Islet of Langerhans (tissue), 1 donor: Measurements from ENCODE around the gene NAV2.
A peak's percentile ranks its signal among the peaks of the same experiment; 100 is the strongest.

Source experiments
- FAIRE-seq: peaks from one replicate; lab custom pipeline; 2011; peaks lifted over from hg19 to GRCh38; lab: Jason Lieb, UNC

The NAV2 gene

DNA sequence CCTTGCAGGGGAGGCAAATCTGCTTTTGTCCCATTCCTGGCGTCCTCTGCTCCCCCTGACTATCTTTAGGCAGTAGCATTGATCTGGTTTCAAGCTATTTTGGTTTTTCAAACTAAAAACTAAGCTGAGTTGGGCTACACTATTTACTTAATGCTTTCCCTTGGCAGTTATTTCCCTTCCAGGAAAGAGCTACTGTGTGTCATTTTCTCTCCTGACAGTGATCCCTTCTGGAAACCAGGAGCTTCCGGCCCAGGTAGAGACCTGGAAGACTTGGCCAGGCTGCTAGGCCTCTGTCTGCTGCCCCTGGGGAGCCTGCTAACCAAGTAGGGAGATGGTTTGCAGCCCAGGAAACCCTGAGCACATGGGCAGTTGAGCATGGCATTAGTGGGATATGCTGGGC, 35.0 kb downstream of the NAV2 start:
- no peak for FAIRE-seq

DNA sequence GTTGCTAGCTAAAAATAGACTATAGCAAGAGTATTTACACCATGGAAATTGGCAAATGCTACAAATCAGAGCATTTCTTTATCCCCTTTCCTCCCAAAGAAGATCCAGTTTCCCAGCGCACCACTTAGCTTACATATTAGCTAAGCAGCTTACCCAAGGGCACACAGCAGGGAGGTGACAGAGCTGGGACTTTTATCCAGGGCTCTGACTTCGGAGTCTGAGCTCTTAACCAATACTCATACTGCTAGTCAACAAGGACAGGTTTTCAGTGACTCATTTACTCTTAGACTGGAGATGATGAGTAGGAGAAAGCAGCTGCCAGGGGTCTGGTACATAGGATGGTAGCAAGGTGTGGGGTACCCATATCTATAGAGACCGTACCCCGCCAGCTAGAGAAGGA, 38.4 kb downstream of the NAV2 start:
- FAIRE-seq = no peak

DNA sequence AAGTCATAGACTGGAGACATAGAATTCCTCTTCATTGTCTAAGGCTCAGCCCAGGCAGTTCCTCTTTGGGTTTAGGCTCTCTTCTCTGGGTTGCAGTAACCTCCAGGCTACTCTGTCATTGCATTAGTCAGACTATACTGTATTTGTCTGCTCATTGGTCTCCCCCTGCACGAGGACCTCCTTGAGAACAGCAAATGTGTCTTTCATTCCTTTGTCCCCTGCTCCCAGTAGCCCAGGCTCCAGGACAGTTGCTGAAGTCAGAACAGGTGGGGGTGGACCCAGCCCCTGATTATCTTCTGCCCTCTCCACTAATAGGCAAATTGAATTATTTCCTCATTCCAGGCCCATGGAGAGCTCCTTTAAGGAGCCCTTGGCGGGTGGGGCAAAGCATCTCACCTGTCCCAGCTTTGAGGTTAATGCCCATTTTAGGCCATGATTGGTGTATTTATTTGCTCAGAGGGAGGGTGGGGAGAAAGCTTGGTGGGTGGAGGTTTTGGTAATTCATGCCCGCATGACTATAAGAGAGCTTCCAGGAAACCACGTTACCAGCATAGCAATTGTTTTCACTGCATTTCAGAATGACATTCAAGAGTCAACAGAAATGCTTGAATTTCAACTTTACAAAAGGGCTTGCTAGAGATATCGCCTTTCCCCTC, 40.9 kb downstream of the NAV2 start:
- peak; percentile 30 for FAIRE-seq

GRCh38 chr11:19756675-19757475, 44.2 kb downstream of the NAV2 start:
- FAIRE-seq = no peak

GRCh38 chr11:19759389-19759788, 46.8 kb downstream of the NAV2 start:
- FAIRE-seq = no peak

- FAIRE-seq = no peak
These were observed 49.6 kb downstream of the NAV2 start for GRCh38 chr11:19762266-19762665.

GRCh38 chr11:19763330-19763729, 50.7 kb downstream of the NAV2 start:
- no peak for FAIRE-seq

DNA sequence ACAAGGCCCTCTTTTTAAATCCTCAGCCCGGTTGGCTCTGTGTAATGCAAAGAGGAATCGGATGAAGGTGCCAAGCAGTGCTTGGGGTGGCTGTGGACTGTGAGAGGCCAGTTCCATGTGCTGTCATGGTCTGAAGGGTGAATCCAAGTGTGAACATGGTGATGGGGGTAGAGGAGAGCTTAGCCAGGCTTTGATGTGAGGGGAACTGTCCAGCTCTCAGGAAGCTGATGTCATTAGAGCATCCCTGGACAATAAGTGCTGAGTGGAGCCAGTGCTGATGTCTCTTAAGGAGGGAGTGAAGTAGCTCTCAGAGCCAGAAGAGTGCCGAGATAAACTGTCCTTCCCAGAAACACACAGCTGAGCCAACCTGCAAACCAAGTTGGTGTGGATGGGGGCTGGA, 53.6 kb downstream of the NAV2 start:
- no peak for FAIRE-seq

DNA sequence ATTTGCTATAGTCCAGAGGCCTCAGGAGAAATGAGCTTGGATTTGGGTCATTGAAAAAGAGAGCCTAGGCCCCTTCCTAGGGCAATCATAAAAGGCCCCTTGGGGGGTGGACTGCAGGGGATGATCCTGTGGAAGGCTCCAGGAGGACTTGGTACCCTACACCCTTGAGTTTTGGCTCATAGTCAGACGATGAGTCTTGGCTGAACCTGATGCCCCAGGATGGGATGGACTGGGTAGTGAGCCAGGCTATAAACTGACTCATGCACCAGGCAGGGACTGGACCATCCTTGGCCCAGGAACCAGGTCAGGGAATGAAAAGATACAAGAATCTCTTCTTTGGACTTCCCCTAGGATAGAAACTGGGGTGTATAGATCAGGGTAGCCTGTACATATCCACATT, 54.2 kb downstream of the NAV2 start:
- FAIRE-seq = no peak

GRCh38 chr11:19767627-19768151, 55.1 kb downstream of the NAV2 start:
- no peak for FAIRE-seq

DNA sequence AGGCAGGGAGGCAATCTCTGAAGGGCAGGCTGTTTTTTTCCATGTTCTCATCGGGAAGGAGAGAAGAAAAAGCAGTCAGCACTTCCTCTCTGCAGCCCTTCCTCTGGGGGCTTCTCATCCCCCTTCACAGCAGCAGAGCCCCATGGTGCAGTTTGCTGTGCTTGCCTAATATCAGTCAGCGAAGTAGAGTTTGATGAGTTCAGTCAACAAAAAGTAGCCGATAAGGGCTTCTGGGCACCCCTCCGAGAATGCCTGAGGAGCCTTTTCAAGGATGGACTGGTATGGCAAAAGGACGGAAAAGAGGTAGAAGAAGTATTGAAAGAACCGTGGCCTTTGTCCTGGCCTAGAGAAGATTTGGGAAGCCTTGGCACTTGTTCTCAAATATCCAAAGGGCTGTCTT, 55.6 kb downstream of the NAV2 start:
- no peak for FAIRE-seq

DNA sequence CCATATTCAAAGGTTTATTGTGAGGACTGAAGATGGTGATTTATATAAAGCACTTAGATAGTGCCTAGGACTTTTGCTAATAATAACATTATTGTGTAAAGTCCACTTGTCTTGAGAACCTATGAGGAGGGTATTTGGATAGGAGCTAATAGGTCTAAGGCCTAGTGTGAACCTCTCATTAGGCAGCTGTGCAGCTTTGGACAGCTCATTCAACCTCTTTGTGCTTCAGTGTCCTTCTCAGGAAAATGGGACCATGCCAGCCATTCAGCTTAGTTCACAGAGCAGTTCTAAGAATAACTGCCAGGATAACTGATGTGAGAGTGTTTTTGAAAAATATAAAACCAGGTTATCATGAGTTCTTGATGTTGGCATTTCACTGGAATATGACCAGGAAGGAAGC, 56.2 kb downstream of the NAV2 start:
- no peak for FAIRE-seq

DNA sequence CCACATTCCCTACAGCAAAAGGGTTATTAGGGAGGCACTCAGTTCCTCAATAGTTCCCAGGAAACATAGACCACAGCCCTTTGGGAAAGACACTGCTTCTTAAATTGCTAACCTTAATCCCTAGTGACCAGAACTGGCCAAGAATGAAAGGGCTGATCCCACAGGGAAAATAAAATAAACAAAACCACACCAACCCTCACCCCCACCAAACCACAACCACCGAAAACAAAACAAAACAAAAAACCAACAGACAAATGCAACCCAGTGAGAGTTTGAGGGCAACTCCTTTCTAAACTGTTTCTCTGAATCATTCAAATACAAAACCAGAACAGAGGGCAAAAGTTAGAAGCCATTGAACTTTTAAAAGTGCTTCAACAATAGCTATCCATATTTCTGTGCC, 57.2 kb downstream of the NAV2 start:
- no peak for FAIRE-seq

DNA sequence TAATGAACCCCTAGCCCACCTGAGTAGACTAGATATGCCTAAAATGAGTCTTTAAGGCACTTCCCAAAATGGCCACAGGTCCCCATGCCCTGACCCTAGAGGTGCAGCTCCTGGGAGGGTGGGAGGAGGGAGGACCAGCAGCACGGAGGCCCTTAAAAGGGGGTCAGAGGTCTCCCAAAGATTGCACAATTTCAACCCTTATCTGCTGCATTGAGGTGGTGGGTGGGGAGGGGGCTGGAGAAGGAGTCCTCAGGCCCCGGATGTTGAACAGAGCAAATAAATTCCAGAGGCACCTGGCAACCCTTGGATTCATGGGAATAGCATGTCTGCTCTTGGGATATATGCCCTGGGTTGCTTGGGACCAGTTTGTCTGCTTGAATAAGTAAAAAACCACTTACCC, 57.6 kb downstream of the NAV2 start:
- FAIRE-seq = no peak

GRCh38 chr11:19771463-19771862, 58.8 kb downstream of the NAV2 start:
- FAIRE-seq = no peak

- no peak for FAIRE-seq
These were observed 59.8 kb downstream of the NAV2 start for GRCh38 chr11:19772480-19772879.

GRCh38 chr11:19774329-19774728, 61.7 kb downstream of the NAV2 start:
- no peak for FAIRE-seq

- FAIRE-seq = no peak
These were observed 62.4 kb downstream of the NAV2 start for GRCh38 chr11:19774817-19775580.

DNA sequence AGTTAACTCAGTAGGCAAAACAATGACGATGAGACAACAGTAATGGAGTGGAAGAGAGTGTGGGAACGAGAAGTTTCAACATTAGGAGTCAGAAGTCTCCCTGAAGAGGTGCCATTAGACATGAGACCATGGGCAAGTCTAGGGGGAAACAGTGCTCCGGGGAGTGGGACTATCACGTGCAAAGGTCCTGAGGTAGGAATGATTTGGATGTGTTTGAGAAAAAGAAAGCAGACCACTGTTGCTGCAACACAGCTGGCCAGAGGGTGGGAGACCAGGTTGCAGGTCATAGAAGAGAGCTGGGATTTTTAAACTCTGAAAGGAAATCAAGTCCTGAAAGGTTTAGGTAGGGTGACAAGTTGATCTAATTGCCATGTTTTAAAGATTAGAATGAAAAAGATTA, 63.0 kb downstream of the NAV2 start:
- FAIRE-seq = no peak

- no peak for FAIRE-seq
These were observed 64.4 kb downstream of the NAV2 start for GRCh38 chr11:19777039-19777376.

- FAIRE-seq = no peak
These were observed 64.9 kb downstream of the NAV2 start for GRCh38 chr11:19777377-19778102.

DNA sequence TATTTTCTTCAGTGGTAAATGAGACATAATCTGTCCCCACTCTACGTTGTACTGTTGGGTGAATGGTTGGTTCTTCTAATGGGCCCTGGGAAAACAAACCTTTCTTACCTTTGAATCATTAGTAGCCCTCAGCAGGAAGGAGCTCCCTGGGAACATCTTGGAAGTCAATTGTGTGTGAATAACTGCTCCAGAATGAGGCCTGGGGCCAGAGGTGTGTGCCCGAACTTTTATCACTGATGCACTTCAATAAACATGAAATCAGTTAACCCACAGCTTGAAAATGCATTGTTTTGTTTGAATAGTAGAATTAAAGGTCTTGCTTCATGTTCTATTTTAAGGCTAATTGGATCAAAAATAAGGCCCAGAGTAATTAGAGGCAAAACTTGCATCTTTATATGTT, 67.1 kb downstream of the NAV2 start:
- no peak for FAIRE-seq

DNA sequence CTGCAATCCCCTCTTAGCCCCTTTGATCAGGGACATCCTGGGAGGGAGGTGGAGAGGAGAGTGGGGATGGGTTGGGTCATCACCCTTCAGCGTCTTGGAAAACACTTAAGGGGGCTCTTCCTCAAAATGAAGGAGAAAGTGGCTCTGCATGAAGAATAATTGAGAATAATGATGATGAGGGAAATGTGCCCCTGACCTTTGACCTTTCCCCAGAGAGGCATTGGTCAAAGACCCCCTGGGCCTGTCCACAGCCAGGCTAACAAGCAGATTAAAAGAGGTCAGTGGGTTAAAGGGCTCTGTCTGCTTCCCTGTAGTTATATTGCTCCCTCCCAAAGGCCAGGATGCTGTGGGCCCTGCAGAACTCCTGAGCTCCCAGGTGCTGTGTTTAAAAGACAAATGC, 68.7 kb downstream of the NAV2 start:
- FAIRE-seq = no peak
